ENCODE measurements around the gene IFNA21. TPM values are rescaled to one million over a fixed set of nuclear protein-coding genes. Genes with fewer than 3 reads are reported as not detected.

The IFNA21 gene
- total and polyA plus RNA-seq, 2 of the 8 experiments (the other 6 are each of a cell fraction or from before 2014, with no cell fraction given), result not detected

- H2BK120ac ChIP-seq (replicated peaks; ENCODE audit: low read depth, low read length), result no peak overlapping the region
- H4K5ac ChIP-seq (ENCODE audit: insufficient read length, low read depth, low read length), result no peak overlapping the region
- no peak overlapping the region for H2BK15ac ChIP-seq (ENCODE audit: low read length)
- H3K4me2 ChIP-seq (ENCODE audit: insufficient read depth in 1 of 2, low read depth in 2 of 2, low read length in 2 of 2), result no peak overlapping the region
- no peak overlapping the region for H3K23ac ChIP-seq (ENCODE audit: insufficient read length)
- no peak overlapping the region for H3K27ac ChIP-seq (ENCODE audit: low read depth, low read length)
- no peak overlapping the region for H2BK20ac ChIP-seq (ENCODE audit: low read length)
- H3K23me2 ChIP-seq (ENCODE audit: low read depth, low read length), result no peaks in the 10 kb centered on the region; the same call in 1 of the 2 replicates
- FAIRE-seq, result no peak
- H3K27me3 ChIP-seq (replicated peaks in 1 of 4; ENCODE audit: control insufficient read depth in 3 of 4, extremely low read depth in 1 of 4, insufficient read depth in 3 of 4, low read length in 3 of 4), result no peaks in the 10 kb centered on the region
- no peak overlapping the region for H2AFZ ChIP-seq (ENCODE audit: low read length)
- no peak overlapping the region for H4K8ac ChIP-seq (ENCODE audit: extremely low read depth, insufficient read depth, low read length)
- no peak overlapping the region for H2BK12ac ChIP-seq (ENCODE audit: low read depth, low read length)
- no peak overlapping the region for H4K91ac ChIP-seq (replicated peaks; ENCODE audit: insufficient read length, low read length)
- H2AK5ac ChIP-seq (ENCODE audit: low read depth, low read length), result no peak overlapping the region
- 67% methylated on average over 3 of the region's 3 CpGs; no CpG with 5 or more reads in 1 of the 2 experiments for WGBS, 2 experiments (ENCODE audit: extremely low coverage in 1 of 2, insufficient coverage in 1 of 2, insufficient read length in 1 of 2, insufficient replicate concordance in 2 of 2, low coverage in 1 of 2, low lambda C conversion rate in 2 of 2, missing lambda C conversion rate in 1 of 2)
- ChIA-PET CTCF (ENCODE audit: partially characterized antibody) (interaction anchor here (0.6 to 1.7 kb wide), 2 partner anchors 25 to 781 kb away, joined by 4 read pairs; no protein-coding TSS in a partner anchor), POLR2A (ENCODE audit: partially characterized antibody) (no interaction called here)
- no peaks in the 10 kb centered on the region for H3K9me3 ChIP-seq (ENCODE audit: insufficient read depth in 2 of 2, low read depth in 1 of 2, low read length in 1 of 2)
- H3K14ac ChIP-seq (ENCODE audit: insufficient read length), result no peak overlapping the region
- H3K36me3 ChIP-seq (ENCODE audit: control insufficient read depth in 2 of 4, insufficient read depth in 4 of 4, low read length in 3 of 4), result no peaks in the 10 kb centered on the region
- DNase-seq (ENCODE audit: low read depth in 1 of 2, low spot score in 2 of 2), result no peak
- no peaks in the 10 kb centered on the region for H3K4me1 ChIP-seq (replicated peaks in 1 of 4; ENCODE audit: control insufficient read depth in 3 of 4, insufficient read depth in 4 of 4, low read length in 3 of 4)
- no peaks in the 10 kb centered on the region for H3K79me1 ChIP-seq (ENCODE audit: low read depth, low read length)
- H3K4ac ChIP-seq (replicated peaks; ENCODE audit: insufficient read length, low read depth, low read length), result no peak overlapping the region
- H3K56ac ChIP-seq (replicated peaks; ENCODE audit: insufficient read length, low read depth, low read length), result no peak overlapping the region
- H3K18ac ChIP-seq (ENCODE audit: extremely low read depth, low read length), result no peak overlapping the region
- H3K4me3 ChIP-seq (ENCODE audit: extremely low read depth in 1 of 4, insufficient read depth in 2 of 4, low read depth in 3 of 4, low read length in 4 of 4), result no peak overlapping the region
- H2BK5ac ChIP-seq (ENCODE audit: low read depth, low read length), result no peak overlapping the region
- no peaks in the 10 kb centered on the region for H4K20me1 ChIP-seq (replicated peaks in 1 of 2; ENCODE audit: control insufficient read depth in 1 of 2, insufficient read depth in 2 of 2, low read length in 2 of 2)
- H3K79me2 ChIP-seq (ENCODE audit: control insufficient read depth in 1 of 2, insufficient read depth in 2 of 2, low read length in 2 of 2), result no peaks in the 10 kb centered on the region
- H3K9ac ChIP-seq (replicated peaks in 1 of 4; ENCODE audit: extremely low read depth in 1 of 4, low read depth in 3 of 4, low read length in 3 of 4), result no peak overlapping the region
- TF ChIP-seq ASH2L (IDR thresholded peaks at IDR 0.05; ENCODE audit: low read length) (no peak), CEBPB (IDR thresholded peaks at IDR 0.05; ENCODE audit: low read depth, low read length) (no peak), GTF2F1 (IDR thresholded peaks at IDR 0.05; ENCODE audit: borderline replicate concordance, low read depth, low read length) (no peak), CREB1 (IDR thresholded peaks at IDR 0.05) (no peak), KDM4A (IDR thresholded peaks at IDR 0.05; ENCODE audit: low read depth, low read length, severe bottlenecking) (no peak), RBBP5 (IDR thresholded peaks at IDR 0.05; ENCODE audit: borderline replicate concordance, low read depth, low read length) (no peak), SIX5 (IDR thresholded peaks at IDR 0.05; ENCODE audit: low read depth, low read length) (no peak), YY1 (IDR thresholded peaks at IDR 0.05; ENCODE audit: low read depth, low read length) (no peak), CTCF (IDR thresholded peaks at IDR 0.05; ENCODE audit: control extremely low read depth in 1 of 3, insufficient read depth in 1 of 3, low read depth in 1 of 3, low read length in 3 of 3) (peak in 1 of 3 experiments; percentile 49; a peak in 1 of 4 replicates), KDM5A (IDR thresholded peaks at IDR 0.05; ENCODE audit: low read length) (no peak), SUZ12 (IDR thresholded peaks at IDR 0.05; ENCODE audit: low read length) (no peak), RAD21 (IDR thresholded peaks at IDR 0.05 in 1 of 2, conservative IDR thresholded peaks at IDR 0.05 in 1 of 2; ENCODE audit: low read depth in 2 of 2, low read length in 2 of 2) (peak in 1 of 2 experiments; percentile 1; a peak in 1 of 4 replicates)
These were observed 30.7 kb downstream of the IFNA21 start for GRCh38 chr9:21135736-21136135.

Data from H1 (cell line).